Measurements from ENCODE around the gene TMEM258.

GRCh38 chr11:61752117-61752924 is 40.1 kb downstream of the TMEM258 start, which contains the start of gene MYRF:
- TF ChIP-seq EZH2 (IDR thresholded peaks at IDR 0.05; ENCODE audit: low read length, unreplicated experiment) (no peak), CTCF (conservative IDR thresholded peaks at IDR 0.05; ENCODE audit: low read depth, low read length) (peak; percentile 65), EZH2phosphoT487 (IDR thresholded peaks at IDR 0.05; ENCODE audit: borderline replicate concordance, low read length) (no peak)
